Inflammatory macrophage (primary cell): ENCODE results near the gene KTN1.

Experiments
- DNase-seq, 2 donors: peaks; one replicate each; pipeline ENCODE4 v3.0.0-alpha.2; 2020 to 2022

KTN1 gene

GRCh38 chr14:55721353-55721752, 141.3 kb downstream of the KTN1 start:
- DNase-seq, result no peak

GRCh38 chr14:55722054-55722453, 142.0 kb downstream of the KTN1 start:
- no peak for DNase-seq

GRCh38 chr14:55724736-55725135, 144.7 kb downstream of the KTN1 start:
- DNase-seq, result no peak

GRCh38 chr14:55730592-55731310, 150.7 kb downstream of the KTN1 start:
- DNase-seq, result peak; percentile 6 to 27

- no peak for DNase-seq
Observed at GRCh38 chr14:55731311-55731872, 151.4 kb downstream of the KTN1 start.

GRCh38 chr14:55731881-55732498, 152.0 kb downstream of the KTN1 start:
- DNase-seq, result peak; percentile 44 to 52

- no peak for DNase-seq
Observed at GRCh38 chr14:55733599-55733998, 153.6 kb downstream of the KTN1 start.
